HG02623 (cell line): ENCODE measurements around the gene PSMD4.
"Not testable (repeated sequence)": the region's sequence is repeated elsewhere in the genome, so short reads cannot be mapped to it uniquely, and the experiment has no call there.

Experiments
- ATAC-seq: cut with Tn5 transposase; IDR thresholded peaks from one replicate; pipeline ENCODE4 v1.9.1; 2021; ENCODE audit warnings: moderate library complexity; ENCODE audit not compliant: unreplicated experiment

PSMD4 gene

DNA sequence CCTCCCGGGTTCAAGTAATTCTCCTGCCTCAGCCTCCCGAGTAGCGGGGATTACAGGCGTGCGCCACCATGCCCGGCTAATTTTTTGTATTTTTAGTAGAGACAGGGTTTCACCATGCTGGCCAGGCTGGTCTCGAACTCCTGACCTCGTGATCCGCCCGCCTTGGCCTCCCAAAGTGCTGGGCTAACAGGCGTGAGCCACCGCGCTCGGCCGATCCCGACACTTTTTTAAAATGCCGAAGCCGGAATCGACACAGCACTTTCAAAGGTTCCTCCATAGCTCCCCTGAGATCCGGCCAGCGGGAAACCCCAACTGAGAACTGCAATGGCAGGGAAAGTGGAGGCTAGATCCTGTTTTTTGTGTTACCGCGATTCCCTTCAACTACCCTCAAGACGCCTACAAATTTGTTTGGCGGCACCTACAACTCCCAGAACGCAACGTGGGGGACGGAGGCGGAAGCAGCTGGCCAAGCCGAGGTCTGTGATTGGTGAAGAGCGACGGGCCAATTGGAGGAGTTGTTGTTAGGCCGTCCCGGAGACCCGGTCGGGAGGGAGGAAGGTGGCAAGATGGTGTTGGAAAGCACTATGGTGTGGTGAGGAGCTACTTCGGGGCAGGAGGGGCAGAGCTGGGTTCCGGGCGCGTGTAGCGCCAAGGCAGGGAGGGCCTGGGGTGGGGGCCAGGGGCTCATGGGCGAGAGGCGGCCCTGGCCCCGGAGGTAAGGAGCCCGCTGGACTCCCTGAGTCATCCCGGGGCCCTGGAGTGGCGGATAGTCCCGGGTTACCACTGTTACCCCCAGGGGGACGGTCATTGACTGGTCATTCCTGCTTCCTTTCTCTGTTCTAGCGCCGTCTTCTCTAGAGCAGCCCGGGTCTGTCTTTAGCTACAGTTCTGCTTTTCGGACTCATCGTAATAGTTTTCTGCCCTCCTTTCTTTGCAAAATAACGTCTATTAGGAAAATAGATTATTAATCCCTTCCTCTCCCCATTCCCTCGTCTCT lies at the start of gene PSMD4:
TSS of gene PSMD4 (plus strand) at position 518 of the 997 bp plus-strand sequence. CDS start at position 567, 49 bp downstream.
- peak; percentile 82 for ATAC-seq

- ATAC-seq, result not testable (repeated sequence)
Measured at GRCh38 chr1:151205381-151205965, 49.1 kb upstream of the PSMD4 start.

- no peak for ATAC-seq
Measured at GRCh38 chr1:151210830-151211229, 43.7 kb upstream of the PSMD4 start.

DNA sequence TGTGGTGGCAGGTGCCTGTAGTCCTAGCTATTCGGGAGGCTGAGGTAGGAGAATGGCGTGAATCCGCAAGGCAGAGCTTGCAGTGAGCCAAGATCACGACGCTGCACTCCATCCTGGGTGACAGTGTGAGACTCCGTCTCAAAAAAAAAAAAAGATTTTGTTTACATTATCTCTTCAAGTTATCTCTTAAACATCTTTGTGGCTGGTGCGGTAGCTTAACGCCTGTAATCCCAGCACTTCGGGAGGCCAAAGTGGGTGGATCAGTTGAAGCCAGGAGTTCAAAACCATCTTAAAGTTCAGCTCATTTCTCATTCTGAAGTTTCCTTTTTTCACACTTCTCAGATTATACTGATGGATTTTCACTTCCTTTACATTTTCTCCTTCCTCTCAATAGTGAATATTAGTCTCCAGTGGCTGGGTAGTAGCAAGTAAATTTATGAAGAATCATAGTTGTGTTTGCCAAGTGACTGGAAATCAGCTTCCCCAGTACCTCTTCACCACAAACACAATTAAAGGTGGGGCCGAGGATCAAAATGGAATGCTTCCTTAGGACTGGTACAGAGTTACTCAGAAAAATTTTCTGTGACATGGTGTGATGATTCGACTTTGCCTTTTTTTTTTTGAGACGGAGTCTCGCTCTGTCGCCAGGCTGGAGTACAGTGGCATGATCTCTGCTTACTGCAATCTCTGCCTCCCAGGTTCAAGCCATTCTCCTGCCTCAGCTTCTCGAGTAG lies 42.4 kb upstream of the PSMD4 start:
- no peak for ATAC-seq

DNA sequence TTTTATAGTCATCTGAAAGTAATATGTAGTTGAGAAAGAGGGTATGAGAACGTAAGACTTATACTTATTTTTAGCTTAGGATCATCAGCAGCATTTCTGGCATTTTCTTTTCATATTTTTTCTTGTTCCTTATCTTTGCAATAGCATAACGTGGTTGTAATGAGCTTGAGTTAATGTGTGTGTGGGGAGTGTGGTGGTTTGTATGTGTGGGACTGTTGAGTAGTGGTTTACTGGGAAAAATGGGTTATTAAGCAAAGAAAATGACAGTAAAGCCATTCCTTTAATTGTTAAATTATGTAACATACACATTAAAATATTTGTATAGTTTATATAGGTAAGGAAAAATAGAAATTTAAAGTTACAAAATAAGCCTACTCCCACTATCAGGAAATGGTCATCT lies 41.0 kb upstream of the PSMD4 start:
- no peak for ATAC-seq

GRCh38 chr1:151221616-151222015 lies 32.9 kb upstream of the PSMD4 start:
- ATAC-seq, result no peak

GRCh38 chr1:151222130-151222529 lies 32.4 kb upstream of the PSMD4 start:
- ATAC-seq, result no peak

GRCh38 chr1:151235235-151235634 lies 19.3 kb upstream of the PSMD4 start:
- ATAC-seq, result no peak

DNA sequence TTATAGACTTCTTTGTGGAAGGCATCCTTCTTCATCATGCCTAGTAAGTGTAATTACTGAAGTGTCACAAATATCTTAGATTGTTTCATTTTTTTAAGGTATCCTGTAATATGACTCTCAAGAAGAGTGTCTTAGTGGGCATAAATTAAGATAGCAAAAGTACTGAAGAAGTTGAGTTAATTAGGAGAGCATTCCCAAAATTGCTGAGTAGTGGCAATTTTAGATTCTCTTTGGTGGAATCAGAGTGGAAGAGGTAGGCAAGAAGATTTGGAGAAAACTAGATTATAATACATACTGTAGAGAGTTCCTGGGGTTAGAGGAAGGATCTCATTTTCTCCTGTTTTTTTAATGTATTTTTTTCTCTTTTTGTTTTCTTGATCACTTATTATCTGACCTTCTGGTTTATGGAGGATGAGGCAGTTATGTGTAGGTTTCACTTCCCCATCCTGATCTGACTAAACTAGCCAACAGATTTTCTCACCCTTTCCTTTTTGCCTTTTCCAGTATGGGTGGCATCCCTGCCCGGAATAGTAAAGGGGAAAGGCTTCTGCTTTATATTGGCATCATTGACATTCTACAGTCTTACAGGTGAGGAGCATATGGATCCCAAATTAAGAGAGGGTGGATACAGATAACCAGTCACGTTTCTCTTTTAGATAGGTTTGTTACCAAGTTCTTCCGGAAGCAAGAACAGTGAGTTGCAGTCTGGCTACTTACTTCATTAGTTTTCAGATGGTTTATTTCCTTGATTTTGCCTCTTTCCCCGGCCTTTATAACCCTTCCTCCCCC lies 16.7 kb upstream of the PSMD4 start:
- ATAC-seq, result no peak

DNA sequence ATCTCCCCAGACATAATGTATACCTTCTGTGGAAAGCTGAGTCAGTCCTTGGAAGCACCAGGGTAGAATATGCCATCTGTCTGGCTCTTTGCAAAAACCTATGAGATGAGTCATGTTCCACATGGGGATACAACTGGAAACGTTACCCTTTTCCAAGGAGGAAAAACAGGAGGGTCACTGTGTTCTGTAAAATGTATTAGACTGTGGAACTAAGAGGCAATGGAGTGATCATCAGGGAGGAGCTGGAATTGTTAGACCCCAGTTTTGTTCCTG lies 16.1 kb upstream of the PSMD4 start:
- no peak for ATAC-seq

GRCh38 chr1:151242442-151242841 lies 12.1 kb upstream of the PSMD4 start:
- ATAC-seq, result no peak

DNA sequence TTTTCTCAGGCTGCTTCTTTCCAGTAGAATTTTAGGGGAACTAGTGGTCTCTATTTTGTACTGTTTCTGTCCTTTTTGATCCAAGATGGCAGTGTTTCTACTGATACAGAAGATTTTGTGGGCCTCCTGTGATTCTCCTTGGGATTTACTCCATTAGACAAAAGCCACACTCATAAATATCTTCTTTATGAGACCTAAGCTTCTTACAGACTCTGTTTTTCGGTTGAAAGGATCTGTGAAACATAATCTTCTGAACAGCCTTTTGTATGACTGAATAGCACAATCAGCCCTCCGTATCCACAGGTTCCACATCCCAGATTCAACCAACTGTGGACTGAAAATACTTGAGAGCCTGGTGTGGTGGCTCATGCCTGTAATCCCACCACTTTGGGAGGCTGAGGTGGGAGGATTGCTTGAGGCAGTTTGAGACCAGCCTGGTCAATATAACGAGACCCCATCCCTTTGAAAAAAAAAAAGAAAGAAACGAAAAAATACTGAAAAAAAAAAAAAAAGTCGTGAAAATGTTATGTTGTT lies 10.8 kb upstream of the PSMD4 start:
- no peak for ATAC-seq

DNA sequence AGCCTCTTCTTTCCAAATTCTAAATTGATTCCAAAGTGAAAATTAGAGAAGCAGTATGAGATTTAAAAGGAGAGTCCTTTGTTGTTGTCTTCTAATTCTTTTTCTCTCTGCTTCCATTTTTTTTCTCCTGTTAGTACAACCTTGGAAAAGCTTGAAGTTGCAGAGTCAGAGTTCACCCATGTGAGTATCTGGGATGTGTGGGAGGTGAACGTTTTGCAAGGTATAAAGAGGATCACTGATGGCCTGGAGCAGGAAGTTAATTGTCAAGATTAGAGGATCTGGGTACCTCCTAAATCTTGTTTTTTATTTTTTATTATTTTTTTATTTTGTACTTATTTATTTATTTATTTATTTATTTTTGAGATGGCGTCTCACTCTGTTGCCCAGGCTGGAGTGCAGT lies 7.7 kb upstream of the PSMD4 start:
- no peak for ATAC-seq

- ATAC-seq, result no peak
Measured at GRCh38 chr1:151251656-151252470, 2.7 kb upstream of the PSMD4 start.

DNA sequence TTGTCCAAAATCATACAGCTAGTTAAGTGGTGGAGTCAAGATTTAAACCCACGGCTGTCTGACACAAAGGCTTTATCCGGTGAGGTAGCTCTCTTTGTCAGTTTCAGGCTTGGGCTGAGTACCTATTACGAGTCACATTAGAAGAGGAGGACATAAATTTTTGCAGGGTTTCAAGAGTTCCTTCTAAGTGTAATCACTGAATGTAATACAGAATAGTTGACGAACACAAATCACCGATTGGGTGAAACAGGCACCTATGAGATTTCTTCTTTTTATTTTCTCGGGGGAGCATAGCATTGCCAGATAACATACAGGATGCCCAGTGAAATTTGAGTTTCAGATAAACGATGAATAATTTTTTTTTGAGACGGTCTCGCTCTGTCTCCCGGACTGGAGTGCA lies 847 bp downstream of the PSMD4 start:
- ATAC-seq, result no peak

DNA sequence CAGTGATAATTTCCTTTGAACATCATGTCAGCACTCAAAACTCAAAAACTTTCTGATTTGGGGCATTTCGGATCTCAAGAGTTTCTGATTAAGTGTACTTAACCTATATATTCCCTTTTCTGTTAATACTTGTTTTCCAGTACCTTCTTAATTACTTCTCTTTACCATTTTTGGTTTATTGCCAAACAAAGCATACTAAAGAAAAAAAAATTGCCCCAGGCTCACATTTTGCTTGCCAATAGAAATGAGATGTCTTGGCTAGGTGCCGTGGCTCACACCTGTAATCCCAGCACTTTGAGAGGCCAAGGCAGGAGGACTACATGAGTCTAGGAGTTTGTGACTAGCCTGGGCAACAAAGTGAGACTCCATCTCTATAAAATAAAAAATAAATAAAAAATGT lies 4.8 kb downstream of the PSMD4 start:
- no peak for ATAC-seq

- ATAC-seq, result no peak
Measured at GRCh38 chr1:151265446-151266236, 11.1 kb downstream of the PSMD4 start.

DNA sequence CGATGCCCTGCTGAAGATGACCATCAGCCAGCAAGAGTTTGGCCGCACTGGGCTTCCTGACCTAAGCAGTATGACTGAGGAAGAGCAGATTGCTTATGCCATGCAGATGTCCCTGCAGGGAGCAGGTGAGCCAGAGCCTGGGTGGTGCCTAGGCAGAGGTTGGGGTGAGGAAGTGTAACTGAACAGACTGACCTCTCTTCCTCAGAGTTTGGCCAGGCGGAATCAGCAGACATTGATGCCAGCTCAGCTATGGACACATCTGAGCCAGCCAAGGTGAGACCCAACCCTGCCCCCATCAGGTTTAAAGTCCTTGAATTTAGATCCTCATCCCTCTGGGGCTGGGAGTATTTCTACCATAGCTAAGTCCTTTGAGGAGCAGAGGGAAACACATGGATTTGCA lies 11.8 kb downstream of the PSMD4 start:
- ATAC-seq, result no peak

GRCh38 chr1:151266821-151267220 lies 12.3 kb downstream of the PSMD4 start:
- ATAC-seq, result no peak
